ENCODE results near the gene EDEM3.

EDEM3 gene

GRCh38 chr1:184695023-184695422 is 59.6 kb downstream of the EDEM3 start:
- H3K27ac ChIP-seq = no peak overlapping the region
- no peaks in the 10 kb centered on the region for H3K27me3 ChIP-seq
- H3K4me3 ChIP-seq (ENCODE audit: low read depth in 1 of 2, low read length in 1 of 2) = no peak overlapping the region
- no peak for TF ChIP-seq CTCF (IDR thresholded peaks at IDR 0.05)
- peaks cover 67% of the 10 kb centered on the region for H3K36me3 ChIP-seq
- H3K4me1 ChIP-seq (ENCODE audit: control insufficient read depth in 1 of 2, insufficient read depth in 1 of 2, low read depth in 1 of 2, low read length in 1 of 2) = no peaks in the 10 kb centered on the region
- H3K9me3 ChIP-seq = no peaks in the 10 kb centered on the region

GRCh38 chr1:184693011-184693410 is 61.6 kb downstream of the EDEM3 start:
- H3K4me3 ChIP-seq (ENCODE audit: low read depth in 1 of 2, low read length in 1 of 2) = no peak overlapping the region
- TF ChIP-seq CTCF (IDR thresholded peaks at IDR 0.05) = no peak
- H3K27me3 ChIP-seq = no peaks in the 10 kb centered on the region
- H3K4me1 ChIP-seq (ENCODE audit: control insufficient read depth in 1 of 2, insufficient read depth in 1 of 2, low read depth in 1 of 2, low read length in 1 of 2) = no peaks in the 10 kb centered on the region
- no peak overlapping the region for H3K27ac ChIP-seq
- no peaks in the 10 kb centered on the region for H3K9me3 ChIP-seq
- peaks cover 69% of the 10 kb centered on the region for H3K36me3 ChIP-seq

GRCh38 chr1:184691719-184692324 is 62.8 kb downstream of the EDEM3 start:
- Histone ChIP-seq H3K27ac (no peak overlapping the region), H3K9me3 (no peaks in the 10 kb centered on the region), H3K27me3 (no peaks in the 10 kb centered on the region), H3K36me3 (peaks cover 66% of the 10 kb centered on the region), H3K4me1 (ENCODE audit: control insufficient read depth in 1 of 2, insufficient read depth in 1 of 2, low read depth in 1 of 2, low read length in 1 of 2) (no peaks in the 10 kb centered on the region), H3K4me3 (ENCODE audit: low read depth in 1 of 2, low read length in 1 of 2) (no peak overlapping the region)
- no peak for TF ChIP-seq CTCF (IDR thresholded peaks at IDR 0.05)

- TF ChIP-seq CTCF (IDR thresholded peaks at IDR 0.05) = no peak
These were observed 68.1 kb downstream of the EDEM3 start for GRCh38 chr1:184686540-184686939.

GRCh38 chr1:184685116-184685515 is 69.5 kb downstream of the EDEM3 start:
- no peaks in the 10 kb centered on the region for H3K27me3 ChIP-seq
- no peaks in the 10 kb centered on the region for H3K9me3 ChIP-seq
- H3K4me3 ChIP-seq (ENCODE audit: low read depth in 1 of 2, low read length in 1 of 2) = no peak overlapping the region
- H3K27ac ChIP-seq = no peak overlapping the region
- no peak for TF ChIP-seq CTCF (IDR thresholded peaks at IDR 0.05)
- H3K36me3 ChIP-seq = peaks cover 7% of the 10 kb centered on the region
- H3K4me1 ChIP-seq (ENCODE audit: control insufficient read depth in 1 of 2, insufficient read depth in 1 of 2, low read depth in 1 of 2, low read length in 1 of 2) = no peaks in the 10 kb centered on the region

More at GRCh38 chr1:184686540-184686939, 68.1 kb downstream of the EDEM3 start:
- no peak overlapping the region for H3K4me3 ChIP-seq (ENCODE audit: low read depth in 1 of 2, low read length in 1 of 2)
- H3K27ac ChIP-seq = no peak overlapping the region
- no peaks in the 10 kb centered on the region for H3K27me3 ChIP-seq
- no peaks in the 10 kb centered on the region for H3K9me3 ChIP-seq
- H3K36me3 ChIP-seq = peaks cover 15% of the 10 kb centered on the region
- no peaks in the 10 kb centered on the region for H3K4me1 ChIP-seq (ENCODE audit: control insufficient read depth in 1 of 2, insufficient read depth in 1 of 2, low read depth in 1 of 2, low read length in 1 of 2)
